HUES64 (cell line): ENCODE measurements around the gene LHFPL3.

Source experiments
- H3K27ac ChIP-seq: 2 replicates; pipeline ENCODE4 v1.7.0; 2013; ENCODE audit warnings: low read depth, low read length, inconsistent platforms
- H3K27me3 ChIP-seq: 2 replicates; pipeline ENCODE4 v1.6.1; 2013; ENCODE audit warnings: mild to moderate bottlenecking, low read length; ENCODE audit not compliant: insufficient read depth
- H3K36me3 ChIP-seq: 2 replicates; pipeline ENCODE4 v1.6.1; 2013; ENCODE audit warnings: mild to moderate bottlenecking, low read length; ENCODE audit not compliant: insufficient read depth
- H3K4me1 ChIP-seq: 2 replicates; pipeline ENCODE4 v1.6.1; 2013; ENCODE audit warnings: mild to moderate bottlenecking, low read length, moderate library complexity; ENCODE audit not compliant: insufficient read depth
- H3K4me3 ChIP-seq: 2 replicates; pipeline ENCODE4 v1.5.1; 2013; ENCODE audit warnings: mild to moderate bottlenecking, low read length, moderate library complexity
- H3K9ac ChIP-seq: 2 replicates; pipeline ENCODE4 v1.6.1; 2013; ENCODE audit warnings: mild to moderate bottlenecking, low read depth, low read length
- H3K9me3 ChIP-seq: 2 replicates; pipeline ENCODE4 v1.6.1; 2013; ENCODE audit warnings: low read depth, low read length; ENCODE audit not compliant: insufficient read depth
- WGBS: fragments of 150-250, 120-280 bp; methylation state at CpG from one replicate; pipeline ENCODE4 v1.1.7; 2013; ENCODE audit warnings: missing lambda C conversion rate; 5-methylcytosine and 5-hydroxymethylcytosine counted together

LHFPL3 gene

DNA sequence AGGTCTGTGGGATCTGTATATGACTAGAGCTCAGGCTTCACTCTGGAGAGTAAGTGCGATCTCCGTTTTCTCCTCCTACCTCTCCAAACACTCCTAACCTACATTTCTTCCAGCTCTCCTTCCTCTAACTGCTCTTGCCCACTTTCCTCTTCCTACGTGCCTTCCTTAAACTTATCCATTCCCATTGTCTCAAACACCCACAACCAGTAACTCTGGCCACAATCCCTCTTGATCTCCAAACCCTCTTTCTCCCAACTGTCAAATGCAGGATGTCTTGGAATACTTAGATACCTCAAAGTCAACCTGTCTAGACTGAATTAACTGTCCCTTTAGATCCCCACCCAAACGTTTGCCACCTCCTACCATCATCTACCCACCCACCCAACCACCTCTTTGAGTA is 471.9 kb downstream of the LHFPL3 start:
- WGBS, result 82% methylated on average over 4 of the region's 4 CpGs
- no peak overlapping the region for H3K9ac ChIP-seq
- no peak overlapping the region for H3K27ac ChIP-seq
- H3K9me3 ChIP-seq, result no peaks in the 10 kb centered on the region
- no peak overlapping the region for H3K4me3 ChIP-seq
- no peaks in the 10 kb centered on the region for H3K27me3 ChIP-seq
- H3K4me1 ChIP-seq, result no peaks in the 10 kb centered on the region
- no peaks in the 10 kb centered on the region for H3K36me3 ChIP-seq

DNA sequence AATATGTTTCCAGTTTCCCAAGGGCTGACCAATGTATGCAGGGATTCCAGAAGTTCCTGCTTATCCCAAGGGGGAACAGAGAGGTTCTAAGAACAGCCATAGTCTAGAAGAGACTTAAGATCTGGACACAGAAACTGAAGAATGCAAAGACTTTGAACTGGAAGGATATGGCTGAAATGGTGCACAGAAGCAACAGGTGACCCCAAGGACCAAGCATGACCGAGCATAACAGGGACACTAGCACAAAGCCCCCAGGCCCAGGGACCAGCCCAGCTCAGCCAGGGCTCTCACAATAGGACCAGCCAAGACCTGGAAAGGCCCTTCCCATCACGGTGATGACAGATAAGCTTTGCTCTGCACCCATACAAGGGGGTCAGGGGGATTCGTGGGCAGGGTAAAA is 472.6 kb downstream of the LHFPL3 start:
- Histone ChIP-seq H3K27ac (no peak overlapping the region), H3K36me3 (no peaks in the 10 kb centered on the region), H3K9ac (no peak overlapping the region), H3K4me1 (no peaks in the 10 kb centered on the region), H3K9me3 (no peaks in the 10 kb centered on the region), H3K27me3 (no peaks in the 10 kb centered on the region), H3K4me3 (no peak overlapping the region)
- 88% methylated on average over 3 of the region's 3 CpGs for WGBS

DNA sequence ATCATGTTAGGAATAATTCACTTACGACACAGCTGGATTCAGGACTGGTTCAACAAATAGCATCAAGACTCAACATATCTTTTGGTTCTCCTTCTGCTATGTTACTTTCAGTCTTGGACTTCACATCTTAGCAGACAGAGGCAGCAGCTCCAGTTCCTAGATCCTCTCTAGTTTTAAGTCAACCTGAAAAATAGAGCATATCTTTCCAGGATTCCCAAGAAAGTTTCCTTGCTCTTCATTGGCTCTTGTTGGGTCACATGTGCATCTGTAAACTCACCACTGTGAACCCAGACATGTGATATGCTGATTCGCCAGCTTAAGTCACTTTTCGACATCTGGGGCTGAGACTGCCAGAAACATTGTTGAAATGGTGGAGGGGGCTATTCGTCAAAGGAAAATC is 475.5 kb downstream of the LHFPL3 start:
- Histone ChIP-seq H3K27ac (no peak overlapping the region), H3K27me3 (no peaks in the 10 kb centered on the region), H3K9ac (no peak overlapping the region), H3K4me3 (no peak overlapping the region), H3K4me1 (no peaks in the 10 kb centered on the region), H3K9me3 (no peaks in the 10 kb centered on the region), H3K36me3 (no peaks in the 10 kb centered on the region)
- WGBS, result 93% methylated on average over 4 of the region's 4 CpGs

DNA sequence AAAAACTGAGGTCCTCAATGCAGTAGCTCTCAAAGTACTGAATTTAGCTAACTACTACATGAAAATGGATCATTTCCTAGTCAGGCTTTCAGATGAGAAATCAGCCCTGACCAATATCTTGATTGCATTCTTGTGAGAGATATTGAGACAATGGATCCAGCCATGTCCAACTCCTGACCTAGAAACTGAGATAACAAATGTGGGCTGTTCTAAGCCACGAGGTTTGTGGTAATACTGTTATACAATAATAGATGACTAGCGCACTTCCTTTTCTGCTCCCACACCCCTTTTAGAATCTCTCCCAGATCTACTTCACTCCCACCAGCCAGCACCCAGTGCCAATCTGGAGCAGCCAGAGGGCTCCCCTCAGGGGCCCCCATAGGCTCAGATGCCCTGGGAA is 476.3 kb downstream of the LHFPL3 start:
- Histone ChIP-seq H3K27me3 (no peaks in the 10 kb centered on the region), H3K9me3 (no peaks in the 10 kb centered on the region), H3K27ac (no peak overlapping the region), H3K4me1 (no peaks in the 10 kb centered on the region), H3K4me3 (no peak overlapping the region), H3K36me3 (no peaks in the 10 kb centered on the region), H3K9ac (no peak overlapping the region)
- 94% methylated on average over 2 of the region's 2 CpGs for WGBS

DNA sequence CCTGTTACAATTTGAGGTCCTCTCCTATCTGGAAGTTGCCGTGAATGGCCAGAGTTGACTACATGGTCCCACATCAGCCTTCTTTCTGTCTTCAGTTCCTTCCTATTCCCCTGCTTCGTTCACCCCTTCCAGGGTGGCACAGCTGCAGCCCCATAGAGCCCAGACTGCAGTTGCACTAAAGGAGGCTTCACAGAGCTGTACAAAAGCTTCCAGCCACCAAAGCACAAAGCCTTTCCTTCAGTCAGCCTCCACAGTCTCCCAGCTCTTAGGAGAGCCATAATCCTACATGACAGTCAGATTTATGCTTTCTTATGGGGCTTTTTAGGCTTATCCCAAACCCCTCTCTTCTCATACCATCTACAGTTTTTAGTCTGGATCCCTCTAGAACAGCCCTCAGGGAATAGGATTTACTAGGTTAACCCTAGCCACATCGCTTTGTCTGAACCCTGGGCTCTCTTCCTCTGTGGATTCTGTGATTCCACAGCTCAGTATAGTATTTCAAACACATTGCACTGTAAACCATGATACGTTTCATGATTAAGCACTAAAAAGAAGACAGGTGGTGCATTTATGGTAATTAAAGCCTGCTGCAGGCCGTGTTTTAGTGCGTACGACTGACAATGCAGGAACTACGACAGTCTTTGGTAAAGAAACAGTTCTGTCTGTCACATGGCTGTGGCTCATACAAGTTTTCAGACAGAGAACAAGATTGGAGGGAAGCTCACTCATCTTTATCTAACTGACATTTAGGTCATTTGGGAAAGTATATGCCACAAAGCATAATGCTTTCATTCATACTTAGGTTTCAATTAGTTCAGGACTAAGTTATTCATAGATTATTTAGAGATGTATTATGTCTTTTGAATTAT is 477.3 kb downstream of the LHFPL3 start:
- no peak overlapping the region for H3K27ac ChIP-seq
- no peak overlapping the region for H3K4me3 ChIP-seq
- no peak overlapping the region for H3K9ac ChIP-seq
- H3K36me3 ChIP-seq, result no peaks in the 10 kb centered on the region
- 92% methylated on average over 8 of the region's 8 CpGs for WGBS
- no peaks in the 10 kb centered on the region for H3K4me1 ChIP-seq
- H3K27me3 ChIP-seq, result no peaks in the 10 kb centered on the region
- no peaks in the 10 kb centered on the region for H3K9me3 ChIP-seq

DNA sequence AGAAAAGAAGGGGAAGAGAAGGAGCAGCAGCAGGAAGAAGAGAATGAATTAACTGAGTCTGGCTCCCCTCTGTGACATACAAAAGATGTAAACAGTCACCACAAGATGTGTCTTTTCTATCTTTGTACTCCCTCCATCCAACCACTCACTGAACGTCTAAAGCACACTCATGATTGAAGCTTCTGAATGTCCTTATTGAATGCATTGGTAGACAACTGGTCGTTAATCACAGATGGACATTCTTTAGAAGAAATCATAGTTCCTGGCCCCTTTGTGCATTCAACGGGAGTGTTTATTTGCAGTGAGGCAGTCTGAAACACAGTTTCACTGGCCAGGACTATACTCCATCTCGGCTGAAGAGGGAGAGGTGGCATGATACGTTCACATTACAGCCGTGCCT is 479.3 kb downstream of the LHFPL3 start:
- WGBS, result 86% methylated on average over 6 of the region's 6 CpGs
- no peaks in the 10 kb centered on the region for H3K27me3 ChIP-seq

DNA sequence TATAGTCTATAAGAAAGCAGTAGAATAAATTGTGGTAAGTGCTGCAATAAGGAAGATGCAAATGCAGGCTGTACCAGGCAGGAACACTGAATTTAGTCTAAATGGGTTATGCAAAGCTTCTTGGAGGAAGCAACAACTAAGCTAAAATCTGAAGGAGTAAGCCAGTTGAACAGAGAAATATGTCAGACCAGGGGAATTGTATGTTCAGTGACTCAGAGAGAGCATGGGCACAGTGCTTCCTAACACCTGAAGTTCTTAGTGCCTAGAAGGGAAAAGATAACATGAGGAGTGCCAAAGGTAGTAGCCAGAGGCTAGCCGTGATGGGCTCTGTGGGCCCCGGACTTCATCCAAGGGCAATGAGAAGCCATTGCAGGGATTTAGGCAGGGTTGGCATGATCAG is 481.5 kb downstream of the LHFPL3 start:
- 92% methylated on average over 2 of the region's 2 CpGs for WGBS
- H3K9me3 ChIP-seq, result no peaks in the 10 kb centered on the region
- no peaks in the 10 kb centered on the region for H3K27me3 ChIP-seq

More for the DNA sequence above, 479.3 kb downstream of the LHFPL3 start:
- H3K36me3 ChIP-seq, result no peaks in the 10 kb centered on the region
- no peaks in the 10 kb centered on the region for H3K4me1 ChIP-seq
- no peak overlapping the region for H3K4me3 ChIP-seq
- no peaks in the 10 kb centered on the region for H3K9me3 ChIP-seq
- H3K27ac ChIP-seq, result no peak overlapping the region
- H3K9ac ChIP-seq, result no peak overlapping the region

DNA sequence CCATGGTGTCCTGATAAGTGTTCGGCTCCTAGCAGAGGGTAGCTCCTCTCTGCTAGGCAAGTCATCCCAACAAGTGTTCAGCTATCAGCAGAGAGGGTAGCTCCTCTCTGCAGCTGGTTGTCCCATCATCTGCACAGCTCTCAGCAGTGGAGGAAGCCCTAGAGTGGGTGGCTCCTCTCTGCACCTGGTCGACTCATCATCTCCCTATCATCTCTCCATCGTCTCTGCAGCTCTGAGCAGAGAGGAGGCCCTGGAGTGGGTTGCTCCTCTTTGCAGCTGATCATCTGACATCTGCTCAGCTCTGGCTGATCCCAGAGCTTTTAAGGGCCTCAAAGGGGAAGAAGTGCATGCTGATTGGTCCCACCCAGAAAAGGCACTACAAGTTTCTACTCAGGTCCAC is 485.7 kb downstream of the LHFPL3 start:
- Histone ChIP-seq H3K27ac (no peak overlapping the region), H3K4me3 (no peak overlapping the region), H3K36me3 (no peaks in the 10 kb centered on the region), H3K4me1 (peaks cover 4% of the 10 kb centered on the region), H3K27me3 (no peaks in the 10 kb centered on the region), H3K9ac (no peak overlapping the region), H3K9me3 (no peaks in the 10 kb centered on the region)
- WGBS, result 93% methylated on average over 3 of the region's 3 CpGs

More for the DNA sequence above, 481.5 kb downstream of the LHFPL3 start:
- no peaks in the 10 kb centered on the region for H3K4me1 ChIP-seq
- no peaks in the 10 kb centered on the region for H3K36me3 ChIP-seq
- no peak overlapping the region for H3K9ac ChIP-seq
- H3K27ac ChIP-seq, result no peak overlapping the region
- H3K4me3 ChIP-seq, result no peak overlapping the region

DNA sequence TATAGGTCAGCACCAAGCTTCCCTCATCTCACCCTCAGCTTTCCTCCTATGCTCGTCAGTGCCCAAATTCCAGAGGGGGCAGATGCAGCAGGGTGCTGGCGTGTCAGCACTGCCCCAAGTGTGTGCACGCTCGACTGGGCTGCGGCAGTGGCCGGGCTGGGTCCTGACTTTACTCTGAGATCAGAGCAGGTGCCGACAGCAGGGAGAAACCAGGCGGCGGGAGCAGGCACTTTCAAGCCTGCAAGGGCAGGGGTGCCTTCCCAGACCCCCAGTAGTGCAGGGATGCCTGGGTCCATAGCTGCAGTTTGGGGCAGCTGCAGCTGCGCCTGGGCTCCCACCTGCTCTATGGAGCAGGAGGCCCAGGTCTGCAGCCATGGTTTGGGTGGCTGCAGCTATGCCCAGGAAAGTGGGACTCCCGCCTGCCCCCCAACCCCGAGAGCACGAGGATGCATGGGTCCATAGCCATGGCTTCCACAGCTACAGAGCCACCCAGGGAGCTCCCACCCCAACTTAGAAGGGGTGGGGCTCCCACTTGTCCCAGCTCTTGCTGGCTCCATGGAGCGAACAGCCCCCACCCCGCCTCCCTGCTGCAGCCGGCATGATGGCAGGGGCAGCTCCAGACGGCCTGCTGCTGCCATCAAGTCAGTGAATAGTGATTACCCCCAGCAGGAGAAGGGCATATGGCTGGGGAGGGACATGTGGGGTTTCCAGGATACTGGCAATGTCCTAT is 486.4 kb downstream of the LHFPL3 start:
- Histone ChIP-seq H3K27ac (no peak overlapping the region), H3K27me3 (no peaks in the 10 kb centered on the region), H3K36me3 (no peaks in the 10 kb centered on the region), H3K9me3 (no peaks in the 10 kb centered on the region), H3K9ac (no peak overlapping the region), H3K4me1 (peaks cover 11% of the 10 kb centered on the region), H3K4me3 (no peak overlapping the region)
- WGBS, result 93% methylated on average over 17 of the region's 17 CpGs

DNA sequence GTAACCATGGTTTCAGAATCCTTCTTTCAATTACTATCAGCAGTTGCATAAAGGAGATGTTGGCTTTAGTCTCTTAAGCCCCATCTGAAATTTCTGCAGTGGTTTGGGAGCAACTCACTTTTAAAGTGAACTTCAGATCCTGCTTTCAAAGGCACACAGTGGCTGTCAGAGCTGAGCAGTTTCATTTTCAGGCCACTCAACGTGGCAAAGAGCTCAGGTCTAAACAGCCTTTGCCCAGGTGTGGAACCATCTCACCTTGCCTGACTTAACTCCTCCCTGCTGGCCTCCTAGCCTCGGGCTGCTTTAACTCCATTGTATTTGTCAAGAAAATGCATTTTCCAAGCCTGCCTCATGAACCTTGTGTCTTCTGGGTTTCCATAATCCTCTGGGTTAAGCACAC is 488.1 kb downstream of the LHFPL3 start:
- Histone ChIP-seq H3K9ac (no peak overlapping the region), H3K36me3 (no peaks in the 10 kb centered on the region), H3K9me3 (no peaks in the 10 kb centered on the region), H3K4me3 (no peak overlapping the region), H3K27me3 (no peaks in the 10 kb centered on the region), H3K27ac (no peak overlapping the region), H3K4me1 (peaks cover 23% of the 10 kb centered on the region)
- 82% methylated on average over 2 of the region's 2 CpGs for WGBS

DNA sequence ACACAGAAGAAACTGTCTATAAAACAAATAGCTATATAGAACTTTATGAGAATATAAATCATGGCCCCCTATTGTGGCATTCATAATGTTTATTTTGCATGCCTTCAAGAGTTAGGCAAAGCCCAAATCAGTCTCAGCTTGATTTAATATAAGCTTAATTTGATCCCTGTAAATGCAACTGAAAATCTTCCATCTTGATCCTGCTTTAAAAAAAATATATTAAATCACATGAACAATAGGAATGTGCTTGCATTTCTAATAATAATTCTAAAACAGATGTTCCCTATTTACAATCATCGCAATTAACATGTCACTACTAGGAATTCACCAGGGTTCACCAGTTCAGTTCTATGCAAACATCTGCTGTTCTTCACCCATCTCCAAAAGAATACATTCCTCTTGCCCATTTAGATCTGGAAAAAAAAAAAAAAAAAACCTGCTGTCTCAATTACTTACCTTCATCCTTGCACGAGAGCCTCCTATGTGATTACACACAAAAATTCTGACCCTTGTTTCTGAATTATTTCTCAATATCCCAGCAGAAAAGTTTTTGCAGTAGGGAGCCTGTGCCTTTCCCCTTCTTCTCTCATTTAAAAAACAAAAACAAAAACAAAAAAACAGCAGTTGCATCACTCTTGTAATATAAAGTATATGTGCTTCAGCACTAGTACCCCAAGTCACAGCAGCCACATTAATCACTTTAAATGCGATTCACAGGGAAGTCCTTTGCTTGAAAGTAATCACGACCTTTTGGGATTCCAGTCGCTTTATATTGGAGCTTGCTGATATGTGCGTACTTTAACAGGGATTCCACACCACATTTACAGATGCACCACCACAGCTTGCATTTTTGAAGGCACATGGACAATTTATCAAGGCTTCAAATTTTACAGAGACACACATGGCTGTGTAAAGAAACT is 490.8 kb downstream of the LHFPL3 start:
- no peak overlapping the region for H3K27ac ChIP-seq
- 91% methylated on average over 6 of the region's 6 CpGs for WGBS
- no peaks in the 10 kb centered on the region for H3K36me3 ChIP-seq
- no peak overlapping the region for H3K9ac ChIP-seq
- peaks cover 25% of the 10 kb centered on the region for H3K4me1 ChIP-seq
- H3K27me3 ChIP-seq, result no peaks in the 10 kb centered on the region
- H3K9me3 ChIP-seq, result no peaks in the 10 kb centered on the region
- H3K4me3 ChIP-seq, result no peak overlapping the region
